Neural cell (in vitro differentiated cells): ENCODE results near the gene IRX4.

Experiments used
- EZH2 ChIP-seq: fragments of 200-600, 300-800 bp; shearing (Covaris generic), sonication (generic); IDR thresholded peaks from 2 replicates; pipeline ENCODE4 v1.6.1; 2014; ENCODE audit warnings: antibody characterized with exemption, low read length, borderline replicate concordance, mild to moderate bottlenecking; ENCODE audit not compliant: insufficient read depth, poor library complexity, severe bottlenecking
- MXI1 ChIP-seq: fragments of 450-650 bp; conservative IDR thresholded peaks from 2 replicates; pipeline ENCODE4 v1.6.1; 2014; ENCODE audit warnings: antibody characterized with exemption, mild to moderate bottlenecking; ENCODE audit not compliant: poor library complexity, severe bottlenecking
- RAD21 ChIP-seq: fragments of 450-650 bp; conservative IDR thresholded peaks from 2 replicates; pipeline ENCODE4 v1.6.1; 2014; ENCODE audit warnings: antibody characterized with exemption, mild to moderate bottlenecking, moderate library complexity
- TF ChIP-seq, protein P1 (sequence below): fragments of 450-650 bp; IDR thresholded peaks from 2 replicates; pipeline ENCODE4 v1.5.1; 2014; ENCODE audit warnings: antibody characterized with exemption, mild to moderate bottlenecking, moderate library complexity; ENCODE audit not compliant: poor library complexity, severe bottlenecking

DNA sequence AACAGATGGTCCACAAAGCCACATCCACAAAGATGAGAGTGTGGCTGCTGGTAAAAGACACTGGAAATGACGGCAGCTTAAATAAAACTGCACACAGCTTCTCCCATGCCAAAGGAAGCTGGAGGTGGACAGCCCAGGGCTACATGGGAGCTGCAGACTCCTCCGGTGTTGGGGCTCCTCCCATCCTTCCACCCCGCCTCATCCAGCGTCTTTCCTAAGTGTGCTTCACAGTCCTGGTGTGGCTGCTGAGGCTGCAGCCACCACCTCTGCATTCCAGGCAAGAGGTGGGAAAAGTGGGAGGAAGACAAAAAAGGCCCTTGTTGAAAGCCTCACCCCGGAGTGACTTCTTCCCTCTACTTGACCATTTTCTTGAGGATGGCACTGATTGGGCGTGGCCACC lies 37.0 kb upstream of the IRX4 start:
- TF ChIP-seq, protein P1, sequence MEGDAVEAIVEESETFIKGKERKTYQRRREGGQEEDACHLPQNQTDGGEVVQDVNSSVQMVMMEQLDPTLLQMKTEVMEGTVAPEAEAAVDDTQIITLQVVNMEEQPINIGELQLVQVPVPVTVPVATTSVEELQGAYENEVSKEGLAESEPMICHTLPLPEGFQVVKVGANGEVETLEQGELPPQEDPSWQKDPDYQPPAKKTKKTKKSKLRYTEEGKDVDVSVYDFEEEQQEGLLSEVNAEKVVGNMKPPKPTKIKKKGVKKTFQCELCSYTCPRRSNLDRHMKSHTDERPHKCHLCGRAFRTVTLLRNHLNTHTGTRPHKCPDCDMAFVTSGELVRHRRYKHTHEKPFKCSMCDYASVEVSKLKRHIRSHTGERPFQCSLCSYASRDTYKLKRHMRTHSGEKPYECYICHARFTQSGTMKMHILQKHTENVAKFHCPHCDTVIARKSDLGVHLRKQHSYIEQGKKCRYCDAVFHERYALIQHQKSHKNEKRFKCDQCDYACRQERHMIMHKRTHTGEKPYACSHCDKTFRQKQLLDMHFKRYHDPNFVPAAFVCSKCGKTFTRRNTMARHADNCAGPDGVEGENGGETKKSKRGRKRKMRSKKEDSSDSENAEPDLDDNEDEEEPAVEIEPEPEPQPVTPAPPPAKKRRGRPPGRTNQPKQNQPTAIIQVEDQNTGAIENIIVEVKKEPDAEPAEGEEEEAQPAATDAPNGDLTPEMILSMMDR: no peak
- no peak for TF ChIP-seq RAD21
- no peak for TF ChIP-seq MXI1
- TF ChIP-seq EZH2: no peak
